Right lobe of liver (tissue), 6 donors: ENCODE data around the gene CCT2. TPM values are rescaled to one million over a fixed set of nuclear protein-coding genes. Genes with fewer than 3 reads are reported as not detected.

Experiments used
- ATAC-seq, 4 donors: fragments of 200-7000 bp; cut with Tn5 transposase; one replicate each; pipeline ENCODE4 v1.9.1; 2020; ENCODE audit warnings: mild to moderate bottlenecking in 4 of 4, moderate library complexity in 4 of 4
- DNase-seq, 3 donors: peaks; one replicate each; pipeline ENCODE4 v3.0.0-alpha.2; 2020
- H3K27ac ChIP-seq, 3 donors: fragments of 200-600 bp; one replicate each; pipeline ENCODE4 v1.8.0; 2022
- H3K27me3 ChIP-seq, 2 donors: fragments of 200-600 bp; one replicate each; pipeline ENCODE4 v1.8.0; 2022
- H3K36me3 ChIP-seq, 4 donors: fragments of 200-600 bp; sonication (generic) in 1 of 4; one replicate each; pipeline versions ENCODE4 v1.5.1 to v1.8.0; 2017 to 2022; ENCODE audit warnings: control low read depth in 1 of 4
- H3K4me1 ChIP-seq, 4 donors: fragments of 200-600 bp; sonication (generic) in 1 of 4; one replicate each; pipeline versions ENCODE4 v1.5.1 to v1.8.0; 2017 to 2022; ENCODE audit warnings: control low read depth in 1 of 4
- H3K4me3 ChIP-seq, 3 donors: fragments of 200-600 bp; one replicate each; pipeline ENCODE4 v1.8.0; 2022
- H3K9me3 ChIP-seq, 4 donors: fragments of 200-600 bp; sonication (generic) in 1 of 4; one replicate each; pipeline versions ENCODE4 v1.5.1 to v1.8.0; 2017 to 2022; ENCODE audit warnings: control low read depth in 1 of 4
- CTCF ChIP-seq, 4 donors: fragments of 200-600 bp in 3 of 4; fragments of 450-650 bp in 1 of 4; IDR thresholded peaks; one replicate each; pipeline versions ENCODE4 v1.5.1 to v1.8.0; 2016 to 2022; ENCODE audit warnings: antibody characterized with exemption in 4 of 4, mild to moderate bottlenecking in 2 of 4
- POLR2A ChIP-seq: fragments of 450-650 bp; IDR thresholded peaks from one replicate; pipeline ENCODE4 v1.6.1; 2017; ENCODE audit warnings: antibody characterized with exemption, mild to moderate bottlenecking
- WGBS: methylation state at CpG from one replicate; pipeline ENCODE4 v1.1.6; 2018; ENCODE audit warnings: low coverage, low lambda C conversion rate; ENCODE audit not compliant: insufficient coverage; ENCODE audit errors: missing lambda C conversion rate; 5-methylcytosine and 5-hydroxymethylcytosine counted together
- intact Hi-C, 2 donors: fragments of 100-400 bp; cut with DNase I; formaldehyde crosslinking; loops; one replicate each; pipeline versions ENCODE4 v1.11.2 to v1.14.1; 2022
- total RNA-seq, 6 experiments: library from RNA; depleted of rRNA in 2 of 6; stranded (reverse); fragments of >200 nt in 2 of 6; fragmentation: NEBNext Ultra II Directional in 3 of 6; extraction: Animal tissue kit (Norgen Biotek cat#: 25700) in 3 of 6; gene quantifications; one replicate each; pipeline versions ENCODE4 v1.1.0 to v1.2.4, GENCODE V29; 2016 to 2023
- donor health status: DM: no; HTN: yes; CAD: no.
- donor health status: DM: no; HTN: no; CAD: no.
- donor health status: DM: no; HTN: no; CAD: no.
- donor health status: DM: no; HTN: yes; CAD: no.
- donor health status: DM: no; HTN: yes; CAD: no.

The CCT2 gene
- total RNA-seq, 6 experiments from 2014 or later, result 39.8 to 81.9 (median 54.3) TPM

- no peaks in the 10 kb centered on the region for H3K4me1 ChIP-seq
- intact Hi-C loops, result no loop called here
- H3K36me3 ChIP-seq, result no peaks in the 10 kb centered on the region
- no peaks in the 10 kb centered on the region for H3K9me3 ChIP-seq
- no peak overlapping the region for H3K27ac ChIP-seq
- ATAC-seq (no peak), DNase-seq (no peak)
- H3K4me3 ChIP-seq, result no peak overlapping the region
- no peaks in the 10 kb centered on the region for H3K27me3 ChIP-seq
- TF ChIP-seq POLR2A (no peak), CTCF (IDR thresholded peaks at IDR 0.05) (no peak)
Measured at GRCh38 chr12:69644511-69644910, 59.3 kb downstream of the CCT2 start.

GRCh38 chr12:69645031-69645430 is 59.8 kb downstream of the CCT2 start:
- TF ChIP-seq POLR2A (no peak), CTCF (IDR thresholded peaks at IDR 0.05) (no peak)
- Histone ChIP-seq H3K36me3 (no peaks in the 10 kb centered on the region), H3K4me3 (no peak overlapping the region), H3K27ac (no peak overlapping the region), H3K4me1 (no peaks in the 10 kb centered on the region), H3K9me3 (no peaks in the 10 kb centered on the region), H3K27me3 (no peaks in the 10 kb centered on the region)
- intact Hi-C loops, result no loop called here
- ATAC-seq (no peak), DNase-seq (no peak)
- WGBS, result 70% methylated on average over 2 of the region's 2 CpGs

GRCh38 chr12:69647178-69647577 is 61.9 kb downstream of the CCT2 start:
- DNase-seq, result no peak
- WGBS, result 31% methylated on average over 4 of the region's 4 CpGs

GRCh38 chr12:69648476-69648875 is 63.2 kb downstream of the CCT2 start:
- ATAC-seq (no peak), DNase-seq (no peak)
- 63% methylated on average over 2 of the region's 3 CpGs for WGBS
- H3K4me3 ChIP-seq, result no peak overlapping the region
- no peaks in the 10 kb centered on the region for H3K4me1 ChIP-seq
- intact Hi-C loops, result no loop called here
- H3K27me3 ChIP-seq, result no peaks in the 10 kb centered on the region
- H3K36me3 ChIP-seq, result no peaks in the 10 kb centered on the region
- no peak overlapping the region for H3K27ac ChIP-seq
- TF ChIP-seq POLR2A (no peak), CTCF (IDR thresholded peaks at IDR 0.05) (no peak)
- H3K9me3 ChIP-seq, result no peaks in the 10 kb centered on the region

More at GRCh38 chr12:69647178-69647577, 61.9 kb downstream of the CCT2 start:
- Histone ChIP-seq H3K36me3 (no peaks in the 10 kb centered on the region), H3K9me3 (no peaks in the 10 kb centered on the region), H3K4me3 (no peak overlapping the region), H3K27ac (no peak overlapping the region), H3K4me1 (no peaks in the 10 kb centered on the region), H3K27me3 (no peaks in the 10 kb centered on the region)
- intact Hi-C loops, result no loop called here
- no peak for ATAC-seq
- no peak for TF ChIP-seq POLR2A
- no peak for TF ChIP-seq CTCF (IDR thresholded peaks at IDR 0.05)

- H3K27me3 ChIP-seq, result no peaks in the 10 kb centered on the region
- H3K27ac ChIP-seq, result no peak overlapping the region
- no peaks in the 10 kb centered on the region for H3K36me3 ChIP-seq
- H3K9me3 ChIP-seq, result no peaks in the 10 kb centered on the region
- H3K4me1 ChIP-seq, result no peaks in the 10 kb centered on the region
- ATAC-seq (no peak), DNase-seq (no peak)
- TF ChIP-seq CTCF (IDR thresholded peaks at IDR 0.05) (no peak), POLR2A (no peak)
- intact Hi-C loops, result no loop called here
- 48% methylated on average over 4 of the region's 4 CpGs for WGBS
- H3K4me3 ChIP-seq, result no peak overlapping the region
Measured at GRCh38 chr12:69649529-69649928, 64.3 kb downstream of the CCT2 start.
